ENCODE data around the gene STYXL1. TPM values are rescaled to one million over a fixed set of nuclear protein-coding genes. Genes with fewer than 3 reads are reported as not detected.

Gene STYXL1
- total RNA-seq, 2 donors from 2014 or later, result 17.6 to 40.1 TPM

- DNase-seq (ENCODE audit: low spot score), result no peak
- no peaks in the 10 kb centered on the region for H3K9me3 ChIP-seq
- H3K4me3 ChIP-seq, result no peak overlapping the region
- no peak for TF ChIP-seq CTCF (IDR thresholded peaks at IDR 0.05)
- no peak overlapping the region for H3K27ac ChIP-seq
- peaks cover 0 to 28% of the 10 kb centered on the region in 2 donors for H3K4me1 ChIP-seq
- no peaks in the 10 kb centered on the region for H3K27me3 ChIP-seq
- H3K36me3 ChIP-seq, result peaks cover 27% of the 10 kb centered on the region
These were observed 88.8 kb downstream of the STYXL1 start for GRCh38 chr7:75958802-75959543.

GRCh38 chr7:75957021-75957736, 90.6 kb downstream of the STYXL1 start:
- no peak overlapping the region for H3K4me3 ChIP-seq
- no peaks in the 10 kb centered on the region for H3K27me3 ChIP-seq
- H3K4me1 ChIP-seq, result peaks cover 0 to 10% of the 10 kb centered on the region in 2 donors
- H3K27ac ChIP-seq, result no peak overlapping the region
- TF ChIP-seq CTCF (IDR thresholded peaks at IDR 0.05), result no peak
- peaks cover 30% of the 10 kb centered on the region for H3K36me3 ChIP-seq
- no peak for DNase-seq (ENCODE audit: low spot score)
- H3K9me3 ChIP-seq, result no peaks in the 10 kb centered on the region

- Histone ChIP-seq H3K27me3 (no peaks in the 10 kb centered on the region), H3K4me1 (peaks cover 0 to 14% of the 10 kb centered on the region in 2 donors), H3K36me3 (peaks cover 30% of the 10 kb centered on the region), H3K4me3 (no peak overlapping the region), H3K9me3 (no peaks in the 10 kb centered on the region), H3K27ac (no peak overlapping the region)
- DNase-seq (ENCODE audit: low spot score), result no peak
- no peak for TF ChIP-seq CTCF (IDR thresholded peaks at IDR 0.05)
These were observed 92.4 kb downstream of the STYXL1 start for GRCh38 chr7:75955331-75955955.

GRCh38 chr7:75953931-75954330, 93.9 kb downstream of the STYXL1 start:
- no peak for DNase-seq (ENCODE audit: low spot score)
- no peak for TF ChIP-seq CTCF (IDR thresholded peaks at IDR 0.05)
- Histone ChIP-seq H3K4me3 (no peak overlapping the region), H3K27me3 (no peaks in the 10 kb centered on the region), H3K36me3 (peaks cover 30% of the 10 kb centered on the region), H3K27ac (no peak overlapping the region), H3K4me1 (peaks cover 0 to 23% of the 10 kb centered on the region in 2 donors), H3K9me3 (no peaks in the 10 kb centered on the region)

GRCh38 chr7:75953431-75953830, 94.4 kb downstream of the STYXL1 start:
- no peaks in the 10 kb centered on the region for H3K9me3 ChIP-seq
- peaks cover 0 to 27% of the 10 kb centered on the region in 2 donors for H3K4me1 ChIP-seq
- no peak overlapping the region for H3K27ac ChIP-seq
- H3K27me3 ChIP-seq, result no peaks in the 10 kb centered on the region
- no peak for DNase-seq (ENCODE audit: low spot score)
- no peak for TF ChIP-seq CTCF (IDR thresholded peaks at IDR 0.05)
- H3K36me3 ChIP-seq, result peaks cover 29% of the 10 kb centered on the region
- H3K4me3 ChIP-seq, result no peak overlapping the region
